ENCODE measurements around the gene ZNF451.
A peak's percentile ranks its signal among the peaks of the same experiment; 100 is the strongest.
"Not testable (repeated sequence)": the region's sequence is repeated elsewhere in the genome, so short reads cannot be mapped to it uniquely, and the experiment has no call there.

ZNF451 gene

GRCh38 chr6:57078531-57079207 is 11.3 kb upstream of the ZNF451 start:
- no peak overlapping the region for H3K4me3 ChIP-seq (ENCODE audit: low read length)
- no peak for TF ChIP-seq CTCF (conservative IDR thresholded peaks at IDR 0.05; ENCODE audit: low read depth, low read length)
- DNase-seq (ENCODE audit: low read depth) = no peak

- no peak for TF ChIP-seq CTCF (conservative IDR thresholded peaks at IDR 0.05; ENCODE audit: low read depth, low read length)
- DNase-seq (ENCODE audit: low read depth) = no peak
- H3K4me3 ChIP-seq (ENCODE audit: low read length) = no peak overlapping the region
Observed at GRCh38 chr6:57085471-57085870, 4.5 kb upstream of the ZNF451 start.

- no peak overlapping the region for H3K4me3 ChIP-seq (ENCODE audit: low read length)
- no peak for TF ChIP-seq CTCF (conservative IDR thresholded peaks at IDR 0.05; ENCODE audit: low read depth, low read length)
- DNase-seq (ENCODE audit: low read depth) = no peak
Observed at GRCh38 chr6:57086843-57087242, 3.1 kb upstream of the ZNF451 start.

- H3K4me3 ChIP-seq (ENCODE audit: low read length) = no peak overlapping the region
- no peak for TF ChIP-seq CTCF (conservative IDR thresholded peaks at IDR 0.05; ENCODE audit: low read depth, low read length)
- no peak for DNase-seq (ENCODE audit: low read depth)
Observed at GRCh38 chr6:57087916-57088315, 2.1 kb upstream of the ZNF451 start.

GRCh38 chr6:57089265-57089664 is 723 bp upstream of the ZNF451 start:
- DNase-seq (ENCODE audit: low read depth) = no peak
- no peak for TF ChIP-seq CTCF (conservative IDR thresholded peaks at IDR 0.05; ENCODE audit: low read depth, low read length)
- H3K4me3 ChIP-seq (ENCODE audit: low read length) = peak overlapping the region; percentile 62

GRCh38 chr6:57090458-57091067 is 575 bp downstream of the ZNF451 start:
- H3K4me3 ChIP-seq (ENCODE audit: low read length) = not testable (repeated sequence)

GRCh38 chr6:57091375-57091774 is 1.4 kb downstream of the ZNF451 start:
- H3K4me3 ChIP-seq (ENCODE audit: low read length) = peak overlapping the region; percentile 19

More at GRCh38 chr6:57090458-57091067, 575 bp downstream of the ZNF451 start:
- DNase-seq (ENCODE audit: low read depth) = not testable (repeated sequence)

GRCh38 chr6:57094689-57095088 is 4.7 kb downstream of the ZNF451 start:
- H3K4me3 ChIP-seq (ENCODE audit: low read length) = no peak overlapping the region
- no peak for DNase-seq (ENCODE audit: low read depth)
- TF ChIP-seq CTCF (conservative IDR thresholded peaks at IDR 0.05; ENCODE audit: low read depth, low read length) = no peak

More at GRCh38 chr6:57091375-57091774, 1.4 kb downstream of the ZNF451 start:
- DNase-seq (ENCODE audit: low read depth) = not testable (repeated sequence)

Measured in retinal pigment epithelial cell (primary cell).